Stimulated activated CD4-positive, alpha-beta T cell treated with anti-CD3 and anti-CD28 coated beads, Interleukin-4, amount 100 ng/mL, for 48 hours (primary cell): ENCODE data around the gene TEKTIP1.

ENCODE experiments used
- DNase-seq, 2 donors: peaks; one replicate each; pipeline ENCODE4 v3.0.0-alpha.2; 2020; ENCODE audit warnings: low read depth in 2 of 2

TEKTIP1 gene

DNA sequence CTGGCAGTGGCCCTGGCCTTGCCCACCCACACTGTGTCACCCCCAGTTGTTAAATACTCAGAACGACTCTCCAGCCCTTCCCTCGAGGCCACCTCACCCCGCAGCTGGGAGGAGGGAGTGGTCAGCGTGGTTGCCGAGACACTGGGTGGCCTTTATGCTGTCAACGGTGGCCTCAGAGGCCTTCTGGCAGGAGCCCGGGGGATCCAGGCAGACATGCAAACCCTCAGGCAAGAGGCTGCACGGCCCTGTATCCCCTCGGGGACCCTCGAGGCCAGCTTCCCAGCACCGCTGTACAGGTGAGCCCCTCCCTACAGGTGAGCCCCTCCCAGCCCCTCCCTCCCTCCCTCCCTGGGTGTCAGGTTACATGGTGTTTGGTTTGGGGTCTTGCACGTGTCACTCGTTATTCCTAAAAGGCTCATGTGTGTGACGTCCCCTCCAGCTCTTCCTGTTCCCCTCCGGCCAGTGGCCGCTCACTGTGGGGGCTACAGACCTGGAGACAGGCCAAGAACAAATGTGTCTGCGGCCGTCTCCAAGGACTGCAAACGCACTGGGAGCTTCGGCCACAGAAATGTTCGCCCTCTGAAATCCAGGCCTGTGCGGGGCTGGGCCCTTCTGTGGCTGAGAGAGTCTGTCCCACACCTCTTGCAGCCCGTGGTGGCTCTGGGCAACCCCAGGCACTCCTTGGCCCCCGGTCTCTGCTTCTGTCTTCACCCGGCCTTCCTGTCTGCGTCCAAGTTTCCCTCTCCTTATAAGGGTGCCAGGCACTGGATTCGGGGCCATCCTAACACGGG is at the start of gene TEKTIP1:
Gene TEKTIP1 (plus strand): TSS at position 210 of the 791 bp plus-strand sequence. CDS start 4 bp downstream, at position 214.
- DNase-seq, result no peak

GRCh38 chr19:3491396-3492119 is 47.4 kb upstream of the TEKTIP1 start:
- DNase-seq, result no peak

DNA sequence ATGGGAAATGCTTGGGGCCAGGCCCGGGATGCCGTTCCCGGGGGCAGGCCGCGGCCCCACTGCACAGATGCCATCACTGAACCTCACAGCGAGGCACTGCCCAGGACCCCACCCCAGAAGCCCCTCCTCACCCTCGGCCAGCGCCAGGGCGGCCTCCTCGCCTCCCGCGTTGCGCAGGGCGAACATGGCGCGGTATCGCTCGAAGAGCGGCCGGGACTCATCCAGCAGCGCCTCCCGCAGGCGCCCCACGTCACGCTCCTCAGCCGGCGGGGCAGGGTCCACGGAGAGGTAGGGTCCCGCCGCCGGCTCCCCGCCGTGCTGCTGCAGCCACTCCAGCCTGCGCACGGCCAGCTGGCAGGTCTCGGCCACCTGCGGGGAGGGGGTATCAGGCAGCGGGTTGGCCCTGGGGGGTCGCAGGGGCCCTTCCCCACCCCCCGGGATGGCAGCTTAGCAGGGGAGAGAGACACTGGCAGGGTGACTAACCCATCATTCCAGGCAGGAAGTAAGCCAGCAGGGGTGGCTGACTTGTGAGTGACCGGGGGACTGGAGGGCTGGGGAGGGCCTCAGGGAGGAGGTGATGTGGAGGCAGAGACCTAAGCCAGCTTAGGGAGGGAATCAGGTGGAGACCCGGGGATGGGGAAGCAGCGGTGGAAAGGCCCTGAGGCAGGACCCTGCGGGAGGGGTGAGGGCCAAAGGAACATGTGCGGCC is 46.7 kb upstream of the TEKTIP1 start:
- DNase-seq, result no peak

DNA sequence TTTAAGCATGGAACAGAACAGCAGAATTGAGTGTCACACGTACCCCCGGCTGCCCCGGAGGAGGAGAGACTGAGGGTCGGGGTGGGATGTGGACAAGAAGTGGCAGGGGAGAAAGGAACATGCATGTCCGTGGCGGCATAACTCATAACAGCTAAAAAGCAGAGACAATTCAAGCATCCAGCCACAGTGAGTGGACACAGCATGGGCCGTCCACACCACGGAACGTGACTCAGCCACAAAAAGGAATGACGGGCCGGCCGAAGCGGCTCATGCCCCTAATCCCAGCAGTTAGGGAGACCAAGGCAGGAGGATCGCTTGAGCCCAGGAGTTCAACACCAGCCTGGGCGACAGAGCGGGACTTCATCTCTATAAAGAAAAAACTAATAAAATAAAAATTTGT is 46.1 kb upstream of the TEKTIP1 start:
- DNase-seq, result no peak

DNA sequence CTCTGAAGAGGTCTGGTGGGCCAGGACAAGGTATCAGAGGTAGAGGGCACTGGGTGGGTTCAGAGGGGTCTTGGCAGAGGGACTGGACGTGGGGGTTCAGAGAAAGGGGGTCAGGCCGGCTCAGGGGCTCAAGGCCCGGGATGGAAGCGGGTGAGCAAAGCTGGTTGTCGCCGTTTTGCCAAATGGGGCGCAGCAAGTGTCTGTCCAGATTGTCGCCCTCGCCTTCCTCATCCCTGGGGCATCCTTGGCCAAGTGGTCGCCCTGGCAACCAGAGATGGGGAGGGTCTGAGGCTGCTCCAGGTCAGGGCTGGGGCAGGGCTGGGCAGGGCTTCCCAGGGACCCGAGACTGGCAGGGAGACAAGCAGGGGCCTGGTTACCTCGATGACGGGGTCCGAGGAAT is 45.3 kb upstream of the TEKTIP1 start:
- no peak for DNase-seq

GRCh38 chr19:3494051-3494450 is 44.9 kb upstream of the TEKTIP1 start:
- DNase-seq, result peak in 1 of 2 donors; percentile 50

DNA sequence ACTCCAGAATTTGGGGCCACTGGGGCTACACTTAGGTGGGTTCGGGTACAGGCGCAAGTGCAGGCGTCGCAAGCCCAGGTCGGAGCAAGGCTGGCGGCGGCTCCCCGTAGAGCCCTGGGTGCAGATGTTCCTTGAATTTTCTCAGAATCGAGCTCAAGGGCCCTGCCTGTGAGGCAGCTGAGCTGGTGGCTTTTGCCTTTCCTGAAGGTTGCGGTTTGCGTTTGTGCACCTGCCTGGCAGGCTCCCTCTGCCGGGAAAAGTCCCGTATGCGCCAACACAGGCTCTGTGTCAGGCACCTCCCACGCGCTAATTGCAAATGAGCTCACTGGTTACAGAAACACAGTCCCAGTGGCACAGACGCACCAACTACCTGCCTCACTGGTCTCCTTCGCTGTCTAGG is 44.4 kb upstream of the TEKTIP1 start:
- DNase-seq, result peak; percentile 43 to 63

- DNase-seq, result no peak
These were observed 42.3 kb upstream of the TEKTIP1 start for GRCh38 chr19:3496392-3497273.

- DNase-seq, result no peak
These were observed 41.0 kb upstream of the TEKTIP1 start for GRCh38 chr19:3497757-3498520.

- no peak for DNase-seq
These were observed 39.1 kb upstream of the TEKTIP1 start for GRCh38 chr19:3499738-3500428.

DNA sequence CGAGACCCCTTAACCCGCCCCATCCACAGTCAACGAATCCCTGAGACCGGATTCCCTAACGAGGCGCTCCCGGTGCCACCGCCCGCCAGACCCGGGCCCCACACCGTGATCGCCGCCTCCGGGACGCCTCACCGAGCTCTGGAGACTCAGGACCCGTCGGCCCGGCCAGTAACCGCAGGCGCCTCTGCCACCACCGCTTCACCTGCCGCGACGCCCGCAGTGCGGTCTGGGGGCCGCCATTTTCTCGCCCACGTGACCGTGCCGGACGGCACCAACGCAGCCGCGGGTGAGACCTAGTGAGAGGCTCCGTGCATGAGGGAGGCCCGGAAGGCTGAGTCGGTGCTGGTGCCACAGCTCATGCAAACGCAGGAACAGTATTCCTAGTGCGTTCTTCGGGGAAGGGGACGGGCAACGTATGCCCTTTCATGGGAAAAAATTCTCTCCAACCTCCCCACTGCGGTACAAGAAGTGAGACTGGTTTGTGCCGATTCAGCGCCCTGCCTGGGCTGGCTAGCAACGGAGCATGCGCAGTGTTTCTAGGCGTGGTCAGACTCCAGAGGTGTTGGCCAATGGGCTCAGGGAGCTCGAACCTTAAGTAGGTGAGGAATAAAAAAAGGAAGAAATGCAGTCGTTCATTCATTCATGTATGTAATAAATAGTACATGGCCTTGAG is 38.4 kb upstream of the TEKTIP1 start, which contains the start of gene DOHH:
Gene DOHH (minus strand): TSS at position 246 of the 673 bp plus-strand sequence. CDS start 3,860 bp downstream, outside the sequence.
- DNase-seq, result peak; percentile 94 to 96

DNA sequence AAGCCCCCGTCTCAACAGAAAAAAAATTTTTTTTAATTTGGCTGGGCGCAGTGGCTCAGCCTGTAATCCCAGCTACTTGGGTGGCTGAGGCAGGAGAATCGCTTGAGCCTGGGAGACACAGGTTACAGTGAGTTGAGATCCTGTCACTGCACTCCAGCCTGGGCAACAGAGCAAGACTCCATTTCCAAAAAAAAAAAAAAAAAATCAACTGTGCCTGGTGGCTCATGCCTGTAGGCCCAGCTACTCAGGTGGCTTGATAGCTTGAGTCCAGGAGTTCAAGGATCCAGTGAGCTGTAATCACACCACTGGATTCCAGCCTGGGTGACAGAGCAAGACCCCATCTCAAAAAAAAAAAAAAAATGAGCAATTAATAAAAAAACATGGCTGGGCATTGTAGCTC is 37.2 kb upstream of the TEKTIP1 start:
- DNase-seq, result no peak

DNA sequence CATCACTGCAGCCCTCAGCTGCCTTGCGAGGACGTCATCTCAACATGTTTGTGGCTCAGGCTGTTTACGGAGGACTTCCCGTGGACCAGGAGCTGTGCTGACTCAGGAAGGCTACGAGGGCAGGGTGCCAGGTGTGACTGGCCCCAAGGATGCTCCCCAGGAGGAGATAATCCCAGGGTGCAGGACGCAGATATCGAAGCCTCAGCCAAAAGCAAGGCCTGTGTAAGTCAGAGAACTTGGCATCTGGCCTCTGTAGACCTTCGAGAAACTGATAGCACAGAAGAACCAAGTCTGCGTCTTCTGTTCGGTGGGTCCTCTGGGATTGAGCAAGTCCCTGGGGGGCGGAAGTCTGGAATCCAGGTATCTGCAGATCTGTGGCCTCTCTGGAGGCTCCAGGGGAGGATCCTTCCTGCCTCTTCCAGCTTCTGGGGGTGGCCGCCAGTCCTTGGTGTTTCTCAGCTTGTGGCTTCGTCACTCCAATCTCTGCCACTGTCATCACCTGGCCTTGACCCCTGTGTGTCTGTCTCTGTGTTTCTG is 35.9 kb upstream of the TEKTIP1 start:
- no peak for DNase-seq

- no peak for DNase-seq
These were observed 34.2 kb upstream of the TEKTIP1 start for GRCh38 chr19:3504735-3505134.

- peak; percentile 99 for DNase-seq
These were observed 33.2 kb upstream of the TEKTIP1 start, which contains the start of gene FZR1 for GRCh38 chr19:3505598-3506383. Gene FZR1, plus strand, starts transcription at chr19:3506311. Its CDS starts 16,679 bp downstream, at chr19:3522990.

DNA sequence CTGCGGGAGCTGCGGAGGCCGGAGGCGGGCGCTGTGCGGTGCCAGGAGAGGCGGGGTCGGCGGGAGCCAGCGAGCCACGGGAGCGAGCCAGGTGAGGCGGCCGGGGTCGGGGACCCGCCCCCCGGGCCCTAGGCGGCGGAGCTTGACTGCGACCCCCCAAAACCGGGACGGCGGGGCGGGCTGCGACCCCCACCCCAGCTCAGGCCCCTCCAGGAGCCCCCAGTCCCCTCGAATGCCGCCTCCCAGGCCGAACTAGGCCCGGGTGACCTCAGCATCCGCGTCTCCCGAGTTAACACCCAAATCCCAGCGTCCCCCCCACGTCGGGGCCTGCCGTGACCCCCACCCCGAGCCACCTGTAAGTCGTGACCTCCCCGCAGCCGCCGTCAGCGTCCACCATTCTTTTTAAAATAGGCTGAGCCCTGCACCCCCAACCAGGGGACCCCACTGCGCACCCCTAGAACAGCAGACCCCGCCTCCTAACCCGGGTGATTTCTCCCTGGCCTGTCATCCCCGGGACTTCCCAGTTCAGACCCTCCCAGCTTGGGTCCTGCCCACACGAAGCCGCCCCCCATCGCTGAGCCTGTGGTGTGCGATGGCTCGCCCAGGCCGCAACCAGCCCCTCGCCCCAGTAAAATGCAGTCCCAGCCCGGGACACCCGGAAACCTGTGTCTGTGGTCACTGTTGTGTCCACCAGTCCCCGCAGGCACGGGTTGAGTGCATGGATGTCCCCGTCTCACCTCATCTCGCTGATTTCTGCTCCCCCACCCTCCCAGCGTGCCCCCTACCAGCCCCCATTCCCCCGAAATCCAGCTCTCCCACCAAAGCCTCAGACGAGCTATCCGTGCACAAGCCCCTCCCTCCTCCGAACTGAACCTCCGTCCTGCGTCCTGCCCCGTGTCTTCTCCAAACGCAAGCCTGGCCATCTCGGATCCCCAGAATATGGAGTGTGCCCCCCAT is 32.3 kb upstream of the TEKTIP1 start:
- DNase-seq, result peak in 1 of 2 donors; percentile 14
